Endothelial cell of umbilical vein (primary cell): ENCODE data around the gene GRID2. TPM values are rescaled to one million over a fixed set of nuclear protein-coding genes. Genes with fewer than 3 reads are reported as not detected.
"Not testable (repeated sequence)": the region's sequence is repeated elsewhere in the genome, so short reads cannot be mapped to it uniquely, and the experiment has no call there.

ENCODE experiments used
- BruUV-seq: library from RNA; stranded (reverse); fragments of 400-500 nt; replicated peaks from 2 replicates; lab custom pipeline; 2021; lab: Mats Ljungman, UMichigan
- CTCF ChIA-PET: fragments of 300-600, 350-600 bp; sonication (Branson Sonifier 250); formaldehyde crosslinking; loops from one replicate; lab custom pipeline; 2021; ENCODE audit warnings: antibody characterized with exemption, inconsistent platforms; lab: Charles Lee
- POLR2A ChIA-PET: fragments of 300-600, 350-600 bp; sonication (Branson Sonifier 250); formaldehyde crosslinking; loops from one replicate; lab custom pipeline; 2021; ENCODE audit warnings: antibody characterized with exemption, inconsistent platforms; lab: Charles Lee
- DNase-seq: peaks from one replicate; pipeline ENCODE4 v3.0.0-alpha.2; 2011; ENCODE audit warnings: low read depth, low spot score
- FAIRE-seq: peaks from 2 replicates; lab custom pipeline; 2011; peaks lifted over from hg19 to GRCh38; lab: Jason Lieb, UNC
- H2AFZ ChIP-seq: 2 replicates; pipeline ENCODE4 v1.6.0; 2012; ENCODE audit warnings: low read depth, low read length, control low read depth, inconsistent platforms
- H3K27ac ChIP-seq: 2 replicates; pipeline ENCODE4 v1.5.1; 2011; ENCODE audit warnings: low read depth, mild to moderate bottlenecking, control low read depth, low read length, moderate library complexity; ENCODE audit not compliant: insufficient read depth
- H3K27me3 ChIP-seq, 2 experiments: 2 replicates each; pipeline versions ENCODE4 v1.6.0 to v1.6.1; 2011; ENCODE audit warnings: low read length in 2 of 2, mixed read lengths in 1 of 2; ENCODE audit not compliant: control insufficient read depth in 2 of 2, insufficient read depth in 2 of 2
- H3K36me3 ChIP-seq, 2 experiments: 2 replicates in 1 of 2; 3 replicates in 1 of 2; pipeline ENCODE4 v1.5.1; 2011; ENCODE audit warnings: low read length in 2 of 2, mild to moderate bottlenecking in 1 of 2, moderate library complexity in 1 of 2; ENCODE audit not compliant: control insufficient read depth in 2 of 2, insufficient read depth in 2 of 2; ENCODE audit errors: extremely low read depth in 1 of 2
- H3K4me1 ChIP-seq: 3 replicates; pipeline ENCODE4 v1.5.1; 2011; ENCODE audit warnings: mild to moderate bottlenecking, low read length; ENCODE audit not compliant: control insufficient read depth, insufficient read depth; ENCODE audit errors: extremely low read depth
- H3K4me2 ChIP-seq: 2 replicates; pipeline ENCODE4 v1.6.1; 2011; ENCODE audit warnings: low read length, control low read depth, mixed read lengths; ENCODE audit not compliant: insufficient read depth
- H3K4me3 ChIP-seq, 3 experiments: fragments of 200-600 bp in 1 of 3; sonication (generic), shearing (Covaris generic) in 1 of 3; replicated peaks in 1 of 3; 2 replicates each; pipeline ENCODE4 v1.5.1; 2011 to 2016; ENCODE audit warnings: control low read depth in 3 of 3, low read length in 3 of 3, mild to moderate bottlenecking in 2 of 3, inconsistent platforms in 1 of 3, low read depth in 1 of 3, moderate library complexity in 1 of 3; ENCODE audit not compliant: insufficient read depth in 1 of 3
- H3K79me2 ChIP-seq: 2 replicates; pipeline ENCODE4 v1.6.0; 2012; ENCODE audit warnings: low read length, inconsistent platforms; ENCODE audit not compliant: control insufficient read depth, insufficient read depth
- H3K9ac ChIP-seq: replicated peaks from 2 replicates; pipeline ENCODE3; 2011; ENCODE audit warnings: low read length, control low read depth; ENCODE audit not compliant: insufficient read depth; ENCODE audit errors: extremely low read depth
- H3K9me1 ChIP-seq: replicated peaks from 3 replicates; pipeline ENCODE4 v1.6.0; 2011; ENCODE audit warnings: mild to moderate bottlenecking, low read length; ENCODE audit not compliant: control insufficient read depth, insufficient read depth; ENCODE audit errors: extremely low read depth
- H3K9me3 ChIP-seq: replicated peaks from 2 replicates; pipeline ENCODE4 v1.5.1; 2012; ENCODE audit warnings: low read length, inconsistent platforms; ENCODE audit not compliant: control insufficient read depth, insufficient read depth
- H4K20me1 ChIP-seq: replicated peaks from 2 replicates; pipeline ENCODE3; 2011; ENCODE audit warnings: mild to moderate bottlenecking, low read length; ENCODE audit not compliant: control insufficient read depth, insufficient read depth; ENCODE audit errors: extremely low read depth
- dilution Hi-C: fragments of 300-500 bp; cut with MboI; formaldehyde crosslinking; loops from one replicate; pipeline ENCODE4 v1.15.0; 2019; ENCODE audit warnings: low sequenced_read_pairs; ENCODE audit not compliant: extremely low pct_ligation_motif_present
- intact Hi-C: fragments of 100-400 bp; cut with micrococcal nuclease; formaldehyde crosslinking; loops from one replicate; pipeline ENCODE4 v1.10.0; 2022
- polyA plus RNA-seq, 4 experiments: library from polyadenylated mRNA; depleted of rRNA in 3 of 4; stranded (reverse) in 3 of 4; unstranded in 1 of 4; fragments of >200 nt; gene quantifications; 2 replicates each; pipeline versions ENCODE4 v1.2.1 to v1.2.3, GENCODE V29; 2011 to 2012; ENCODE audit warnings: missing spikeins in 1 of 4
- total RNA-seq: library from RNA; stranded (reverse); gene quantifications from 2 replicates; pipeline ENCODE4 v1.2.3, GENCODE V29; 2021

The GRID2 gene
- total and polyA plus RNA-seq, 2 donors (not counting 3 experiments of a cell fraction or from before 2014, with no cell fraction given): not detected

DNA sequence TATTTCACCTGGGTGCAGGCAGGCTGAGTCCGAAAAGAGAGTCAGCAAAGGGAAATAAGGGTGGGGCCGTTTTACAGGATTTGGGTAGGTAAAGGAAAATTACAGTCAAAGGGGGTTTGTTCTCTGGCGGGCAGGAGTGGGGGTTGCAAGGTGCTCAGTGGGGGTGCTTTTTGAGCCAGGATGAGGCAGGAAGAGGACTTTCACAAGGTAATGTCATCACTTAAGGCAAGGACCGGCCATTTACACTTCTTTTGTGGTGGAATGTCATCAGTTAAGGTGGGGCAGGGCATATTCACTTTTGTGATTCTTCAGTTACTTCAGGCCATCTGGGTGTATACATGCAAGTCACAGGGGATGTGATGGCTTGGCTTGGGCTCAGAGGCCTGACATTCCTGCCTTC, 32.2 kb upstream of the GRID2 start:
- FAIRE-seq, H3K4me1 ChIP-seq, H2AFZ ChIP-seq, H3K36me3 ChIP-seq, H3K27ac ChIP-seq, H3K79me2 ChIP-seq, H3K4me3 ChIP-seq, H3K9me1 ChIP-seq, CTCF ChIA-PET, H4K20me1 ChIP-seq, POLR2A ChIA-PET, DNase-seq, H3K9me3 ChIP-seq, H3K9ac ChIP-seq, dilution Hi-C loops, H3K27me3 ChIP-seq, BruUV-seq, intact Hi-C loops, H3K4me2 ChIP-seq: not testable (repeated sequence)

DNA sequence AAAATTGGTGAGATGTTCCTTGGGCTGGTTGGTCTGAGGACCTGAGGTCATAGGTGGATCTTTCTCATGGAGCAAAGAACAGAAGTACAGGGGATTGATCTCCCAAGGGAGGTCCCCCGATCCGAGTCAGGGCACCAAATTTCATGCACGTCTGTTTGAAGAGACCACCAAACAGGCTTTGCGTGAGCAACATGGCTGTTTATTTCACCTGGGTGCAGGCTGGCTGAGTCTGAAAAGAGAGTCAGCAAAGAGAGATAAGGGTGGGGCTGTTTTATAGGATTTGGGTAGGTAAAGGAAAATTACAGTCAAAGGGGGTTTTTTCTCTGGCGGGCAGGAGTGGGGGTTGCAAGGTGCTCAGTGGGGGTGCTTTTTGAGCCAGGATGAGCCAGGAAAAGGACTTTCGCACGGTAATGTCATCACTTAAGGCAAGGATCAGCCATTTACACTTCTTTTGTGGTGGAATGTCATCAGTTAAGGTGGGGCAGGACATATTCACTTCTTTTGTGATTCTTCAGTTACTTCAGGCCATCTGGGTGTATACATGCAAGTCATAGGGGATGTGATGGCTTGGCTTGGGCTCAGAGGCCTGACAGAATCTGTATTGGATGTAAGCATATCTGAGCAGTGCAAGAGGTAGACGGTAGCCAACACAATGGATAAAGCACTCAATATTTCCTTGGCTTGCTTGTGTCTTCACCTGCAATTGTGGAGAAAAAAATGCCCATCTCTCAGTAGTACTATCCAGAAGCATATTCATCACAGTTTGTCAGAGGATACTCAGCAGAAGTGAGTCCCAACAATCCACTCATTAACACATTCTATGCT, 26.5 kb upstream of the GRID2 start:
- H3K9ac ChIP-seq, CTCF ChIA-PET, dilution Hi-C loops, H2AFZ ChIP-seq, H3K9me1 ChIP-seq, BruUV-seq, H3K4me3 ChIP-seq, DNase-seq, H3K27ac ChIP-seq, H3K4me2 ChIP-seq, intact Hi-C loops, H3K27me3 ChIP-seq, H4K20me1 ChIP-seq, H3K9me3 ChIP-seq, H3K79me2 ChIP-seq, FAIRE-seq, H3K36me3 ChIP-seq, H3K4me1 ChIP-seq, POLR2A ChIA-PET: not testable (repeated sequence)
